Thyroid gland (tissue), 4 donors: ENCODE data around the gene MAPK10. TPM values are rescaled to one million over a fixed set of nuclear protein-coding genes. Genes with fewer than 3 reads are reported as not detected.
"Not testable (repeated sequence)": the region's sequence is repeated elsewhere in the genome, so short reads cannot be mapped to it uniquely, and the experiment has no call there.

Source experiments
- DNase-seq, 2 donors: peaks; one replicate each; pipeline ENCODE4 v3.0.0-alpha.2; 2019
- H3K27ac ChIP-seq, 3 donors: fragments of 200-600 bp; sonication (generic); 1 replicate in 2 of 3; 2 replicates in 1 of 3; pipeline ENCODE4 v1.5.1; 2016 to 2019; ENCODE audit warnings: mild to moderate bottlenecking in 1 of 3, moderate library complexity in 1 of 3
- H3K27me3 ChIP-seq: fragments of 200-600 bp; sonication (generic); one replicate; pipeline ENCODE4 v1.5.1; 2019
- H3K36me3 ChIP-seq, 2 donors: fragments of 200-600 bp; sonication (generic); one replicate each; pipeline ENCODE4 v1.5.1; 2016 to 2019
- H3K4me1 ChIP-seq, 2 donors: fragments of 200-600 bp; sonication (generic); one replicate each; pipeline ENCODE4 v1.5.1; 2017 to 2019
- H3K4me3 ChIP-seq, 3 donors: fragments of 200-600 bp; sonication (generic); replicated peaks in 1 of 3; 1 replicate in 2 of 3; 2 replicates in 1 of 3; pipeline ENCODE4 v1.5.1; 2016; ENCODE audit warnings: mild to moderate bottlenecking in 1 of 3
- H3K9me3 ChIP-seq: fragments of 200-600 bp; sonication (generic); one replicate; pipeline ENCODE4 v1.5.1; 2017
- CTCF ChIP-seq, 6 experiments: fragments of 200-600 bp in 3 of 6; fragments of 450-650 bp in 3 of 6; sonication (generic) in 3 of 6; IDR thresholded peaks; one replicate each; pipeline ENCODE4 v1.5.1; 2016 to 2019; ENCODE audit warnings: antibody characterized with exemption in 6 of 6, mild to moderate bottlenecking in 2 of 6, inconsistent platforms in 1 of 6, moderate library complexity in 1 of 6
- POLR2A ChIP-seq, 2 donors: fragments of 450-650 bp; IDR thresholded peaks; one replicate each; pipeline ENCODE4 v1.6.1; 2017; ENCODE audit warnings: antibody characterized with exemption in 2 of 2, mild to moderate bottlenecking in 2 of 2, moderate library complexity in 1 of 2
- WGBS, 2 donors: methylation state at CpG; one replicate each; pipeline ENCODE4 v1.1.5; 2017; 5-methylcytosine and 5-hydroxymethylcytosine counted together
- intact Hi-C: fragments of 100-400 bp; cut with DNase I; formaldehyde crosslinking; loops from one replicate; pipeline ENCODE4 v1.15.1; 2023
- total RNA-seq, 4 donors: library from RNA; depleted of rRNA; stranded (reverse); fragments of >200 nt; gene quantifications; one replicate each; pipeline ENCODE4 v1.2.3, GENCODE V29; 2016

MAPK10 gene
- total RNA-seq, 4 donors from 2014 or later = 65.4 to 95.0 (median 86.2) TPM

- no peak overlapping the region for H3K4me3 ChIP-seq
- H3K27me3 ChIP-seq = no peaks in the 10 kb centered on the region
- no peak for DNase-seq
- H3K9me3 ChIP-seq = no peaks in the 10 kb centered on the region
- TF ChIP-seq CTCF (IDR thresholded peaks at IDR 0.05) (no peak), POLR2A (IDR thresholded peaks at IDR 0.05) (no peak)
- no peaks in the 10 kb centered on the region for H3K36me3 ChIP-seq
- H3K27ac ChIP-seq = no peak overlapping the region
- intact Hi-C loops = no loop called here
- H3K4me1 ChIP-seq = peaks cover 4% of the 10 kb centered on the region in 2 donors
- WGBS, 2 donors = 34 to 48% methylated on average over 3 of the region's 3 CpGs
Measured at GRCh38 chr4:86338521-86338920, 21.3 kb downstream of the MAPK10 start.

- Histone ChIP-seq H3K27me3 (no peaks in the 10 kb centered on the region), H3K4me1 (peaks cover 4 to 15% of the 10 kb centered on the region in 2 donors), H3K9me3 (no peaks in the 10 kb centered on the region), H3K36me3 (no peaks in the 10 kb centered on the region), H3K4me3 (no peak overlapping the region), H3K27ac (no peak overlapping the region)
- intact Hi-C loops = no loop called here
- peak in 1 of 2 donors; percentile 11 for DNase-seq
- 45 to 49% methylated on average over 2 of the region's 2 CpGs for WGBS, 2 donors
- no peak for TF ChIP-seq CTCF (IDR thresholded peaks at IDR 0.05)
- TF ChIP-seq POLR2A (IDR thresholded peaks at IDR 0.05) = no peak
Measured at GRCh38 chr4:86334020-86334750, 25.7 kb downstream of the MAPK10 start.

- TF ChIP-seq CTCF (IDR thresholded peaks at IDR 0.05) (no peak), POLR2A (IDR thresholded peaks at IDR 0.05) (no peak)
- Histone ChIP-seq H3K36me3 (no peaks in the 10 kb centered on the region), H3K9me3 (no peaks in the 10 kb centered on the region), H3K4me1 (peaks cover under 1 to 11% of the 10 kb centered on the region in 2 donors), H3K4me3 (no peak overlapping the region), H3K27me3 (no peaks in the 10 kb centered on the region), H3K27ac (no peak overlapping the region)
- no peak for DNase-seq
- intact Hi-C loops = no loop called here
- WGBS, 2 donors = 0 to 38% methylated on average over 1 of the region's 1 CpG
Measured at GRCh38 chr4:86333236-86333635, 26.6 kb downstream of the MAPK10 start.

GRCh38 chr4:86330961-86331742, 28.7 kb downstream of the MAPK10 start:
- intact Hi-C loops = no loop called here
- Histone ChIP-seq H3K27ac (peak overlapping the region in 2 of 3 donors; percentile 56 to 81), H3K27me3 (no peaks in the 10 kb centered on the region), H3K4me3 (no peak overlapping the region), H3K9me3 (no peaks in the 10 kb centered on the region), H3K36me3 (no peaks in the 10 kb centered on the region), H3K4me1 (peaks cover 0 to 11% of the 10 kb centered on the region in 2 donors)
- DNase-seq = peak; percentile 66 to 67
- TF ChIP-seq CTCF (IDR thresholded peaks at IDR 0.05) (no peak), POLR2A (IDR thresholded peaks at IDR 0.05) (no peak)
- 30 to 31% methylated on average over 5 of the region's 5 CpGs for WGBS, 2 donors

GRCh38 chr4:86330411-86330810, 29.4 kb downstream of the MAPK10 start:
- DNase-seq, H3K36me3 ChIP-seq, H3K27ac ChIP-seq, H3K9me3 ChIP-seq, H3K4me3 ChIP-seq, intact Hi-C loops, H3K27me3 ChIP-seq: not testable (repeated sequence)
- H3K4me1 ChIP-seq = peaks cover 0 to 14% of the 10 kb centered on the region in 2 donors
- 67 to 77% methylated on average over 5 of the region's 5 CpGs for WGBS, 2 donors
